ENCODE results near the gene AOPEP. TPM values are rescaled to one million over a fixed set of nuclear protein-coding genes. Genes with fewer than 3 reads are reported as not detected.
A peak's percentile ranks its signal among the peaks of the same experiment; 100 is the strongest.
"Not testable (repeated sequence)": the region's sequence is repeated elsewhere in the genome, so short reads cannot be mapped to it uniquely, and the experiment has no call there.

Gene AOPEP
- polyA plus RNA-seq, 1 donor, result 44.3 TPM

DNA sequence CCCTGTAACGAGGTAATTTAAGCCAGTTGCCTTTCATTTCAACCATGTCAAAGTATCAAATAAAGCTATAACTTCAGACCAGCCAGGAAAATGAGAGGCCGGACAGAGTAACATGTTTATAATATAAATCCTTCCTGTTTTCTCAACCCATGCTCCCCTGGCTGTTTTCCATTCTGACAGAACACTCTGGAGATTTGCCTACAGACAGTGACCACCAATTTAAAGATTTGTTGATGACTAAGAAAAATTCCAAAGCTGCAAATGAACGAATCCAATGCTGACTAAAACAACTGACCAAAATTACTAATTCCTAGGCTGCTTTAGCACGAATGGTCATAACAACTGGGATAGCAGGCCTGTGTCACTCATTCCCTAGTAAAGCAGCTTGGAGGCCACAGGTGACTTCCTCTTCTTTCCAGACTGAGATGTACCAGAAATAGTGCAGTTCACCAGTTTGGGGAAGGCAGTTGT lies 141.4 kb downstream of the AOPEP start:
- Histone ChIP-seq H3K4me1 (ENCODE audit: control insufficient read depth, insufficient read depth, low read length) (peaks cover 14% of the 10 kb centered on the region), H3K9me3 (ENCODE audit: control insufficient read depth, low read depth, low read length) (no peaks in the 10 kb centered on the region), H3K27me3 (ENCODE audit: control insufficient read depth, insufficient read depth, low read length) (no peaks in the 10 kb centered on the region), H3K27ac (ENCODE audit: low read length) (peak overlapping the region; percentile 53), H3K4me3 (ENCODE audit: low read length) (no peak overlapping the region), H3K36me3 (ENCODE audit: control insufficient read depth, insufficient read depth, low read length) (no peaks in the 10 kb centered on the region)
- DNase-seq, result peak in 1 of 2 donors; percentile 33
- WGBS (ENCODE audit: insufficient coverage, low lambda C conversion rate), result 80% methylated on average over 1 of the region's 4 CpGs

DNA sequence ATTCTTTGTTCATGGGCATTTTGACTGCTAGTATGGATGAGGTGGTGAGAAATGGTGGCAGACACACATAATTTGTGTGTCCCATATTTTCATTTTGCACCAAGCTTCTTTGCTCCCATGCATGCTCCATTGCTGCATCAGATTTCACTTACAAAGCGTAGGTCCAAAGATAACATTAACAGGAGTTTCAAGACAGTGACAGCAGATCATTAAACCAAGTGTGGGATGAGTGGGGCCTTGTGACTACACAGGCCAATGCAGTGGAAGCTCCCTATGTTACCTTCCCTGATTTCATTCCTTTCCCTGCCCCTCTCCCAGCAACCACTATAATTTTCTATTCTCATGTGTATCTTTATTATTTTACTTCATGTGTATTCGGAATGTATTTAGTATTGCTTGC lies 142.0 kb downstream of the AOPEP start:
- Histone ChIP-seq H3K27ac (ENCODE audit: low read length) (peak overlapping the region; percentile 53), H3K4me3 (ENCODE audit: low read length) (no peak overlapping the region), H3K9me3 (ENCODE audit: control insufficient read depth, low read depth, low read length) (no peaks in the 10 kb centered on the region), H3K27me3 (ENCODE audit: control insufficient read depth, insufficient read depth, low read length) (no peaks in the 10 kb centered on the region), H3K4me1 (ENCODE audit: control insufficient read depth, insufficient read depth, low read length) (peaks cover 14% of the 10 kb centered on the region), H3K36me3 (ENCODE audit: control insufficient read depth, insufficient read depth, low read length) (no peaks in the 10 kb centered on the region)
- WGBS (ENCODE audit: insufficient coverage, low lambda C conversion rate), result 100% methylated on average over 1 of the region's 2 CpGs
- DNase-seq, result no peak

DNA sequence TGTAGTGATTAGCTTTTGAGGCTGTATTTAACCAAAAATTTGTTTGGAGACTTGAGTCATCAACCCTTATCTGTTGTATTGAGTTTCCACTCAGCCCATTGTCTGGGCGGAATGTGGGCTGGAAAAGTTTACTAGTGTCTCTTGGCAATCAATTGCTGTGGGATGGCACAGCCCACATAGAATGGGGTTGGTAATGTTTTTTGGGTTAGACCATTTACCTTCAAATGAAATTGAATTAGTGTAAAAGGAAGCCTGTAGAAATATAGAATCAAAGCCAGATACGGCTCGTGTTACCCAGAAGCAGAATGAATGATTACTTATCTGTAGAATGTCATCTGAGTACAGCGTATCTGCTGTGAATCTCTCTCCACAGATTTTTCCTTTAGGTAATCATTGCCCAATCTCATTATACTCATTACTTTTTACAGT lies 142.9 kb downstream of the AOPEP start:
- H3K4me1 ChIP-seq (ENCODE audit: control insufficient read depth, insufficient read depth, low read length), result peaks cover 14% of the 10 kb centered on the region
- no CpG with 5 or more reads among the region's 4 CpGs for WGBS (ENCODE audit: insufficient coverage, low lambda C conversion rate)
- no peaks in the 10 kb centered on the region for H3K27me3 ChIP-seq (ENCODE audit: control insufficient read depth, insufficient read depth, low read length)
- DNase-seq, result no peak
- H3K27ac ChIP-seq (ENCODE audit: low read length), result no peak overlapping the region
- no peaks in the 10 kb centered on the region for H3K9me3 ChIP-seq (ENCODE audit: control insufficient read depth, low read depth, low read length)
- no peaks in the 10 kb centered on the region for H3K36me3 ChIP-seq (ENCODE audit: control insufficient read depth, insufficient read depth, low read length)
- no peak overlapping the region for H3K4me3 ChIP-seq (ENCODE audit: low read length)

DNA sequence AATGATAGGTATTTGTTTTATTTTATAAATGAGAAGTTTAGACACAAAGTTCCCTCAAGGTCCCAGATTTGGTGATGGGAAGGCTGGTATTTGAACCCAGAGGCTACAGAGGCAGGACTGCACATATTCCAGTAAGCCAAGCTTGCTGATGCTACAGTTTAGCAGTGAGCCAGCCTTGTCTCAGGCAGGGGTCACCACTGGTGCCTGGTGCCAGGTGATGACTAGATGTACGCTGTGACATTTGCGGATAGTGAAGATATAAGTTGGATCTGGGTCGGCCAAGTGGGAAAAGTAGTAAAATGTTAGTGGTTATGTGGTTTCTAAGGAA lies 143.9 kb downstream of the AOPEP start:
- Histone ChIP-seq H3K36me3 (ENCODE audit: control insufficient read depth, insufficient read depth, low read length) (no peaks in the 10 kb centered on the region), H3K27me3 (ENCODE audit: control insufficient read depth, insufficient read depth, low read length) (no peaks in the 10 kb centered on the region), H3K9me3 (ENCODE audit: control insufficient read depth, low read depth, low read length) (no peaks in the 10 kb centered on the region), H3K4me3 (ENCODE audit: low read length) (no peak overlapping the region), H3K27ac (ENCODE audit: low read length) (no peak overlapping the region), H3K4me1 (ENCODE audit: control insufficient read depth, insufficient read depth, low read length) (peaks cover 14% of the 10 kb centered on the region)
- WGBS (ENCODE audit: insufficient coverage, low lambda C conversion rate), result 100% methylated on average over 1 of the region's 3 CpGs
- DNase-seq, result no peak

DNA sequence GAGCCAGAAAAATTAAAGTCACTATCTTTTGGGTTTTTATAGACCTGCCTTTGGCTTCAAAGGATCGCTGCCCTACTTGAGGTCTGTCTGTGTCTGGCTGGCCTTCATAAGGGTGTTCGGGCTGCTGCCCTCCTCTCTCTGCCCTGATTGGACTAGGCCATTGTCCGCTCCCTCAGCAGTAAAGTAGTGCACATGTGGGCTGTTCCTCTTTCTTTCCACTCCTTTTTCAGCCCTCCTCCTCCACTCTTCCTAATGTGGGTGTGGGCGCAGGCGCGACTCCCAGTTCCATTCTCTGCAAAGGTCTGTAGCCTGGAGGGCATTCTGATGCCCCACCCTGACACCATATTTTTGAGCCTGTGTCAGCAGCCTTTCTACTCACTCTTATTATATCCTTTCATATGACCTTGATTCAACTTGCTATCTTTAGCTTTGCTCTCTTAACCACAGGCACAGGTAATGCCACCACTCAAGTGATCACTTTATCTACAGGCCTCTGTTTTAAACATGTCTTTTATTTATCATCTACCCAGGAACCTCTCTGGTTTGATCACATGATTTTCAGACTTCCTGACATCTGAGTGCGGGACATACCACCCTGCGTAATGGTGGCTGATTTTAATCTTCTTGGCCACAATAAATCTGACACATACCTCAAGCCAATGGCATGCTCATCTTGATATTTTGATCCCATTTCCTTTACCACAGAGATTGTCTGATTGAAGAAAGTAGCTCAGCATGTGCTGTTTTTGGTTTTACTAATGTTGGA lies 144.5 kb downstream of the AOPEP start:
- Histone ChIP-seq H3K9me3 (ENCODE audit: control insufficient read depth, low read depth, low read length) (no peaks in the 10 kb centered on the region), H3K4me3 (ENCODE audit: low read length) (no peak overlapping the region), H3K27ac (ENCODE audit: low read length) (no peak overlapping the region), H3K4me1 (ENCODE audit: control insufficient read depth, insufficient read depth, low read length) (peaks cover 16% of the 10 kb centered on the region), H3K27me3 (ENCODE audit: control insufficient read depth, insufficient read depth, low read length) (no peaks in the 10 kb centered on the region), H3K36me3 (ENCODE audit: control insufficient read depth, insufficient read depth, low read length) (no peaks in the 10 kb centered on the region)
- no peak for DNase-seq
- WGBS (ENCODE audit: insufficient coverage, low lambda C conversion rate), result 80% methylated on average over 1 of the region's 8 CpGs

DNA sequence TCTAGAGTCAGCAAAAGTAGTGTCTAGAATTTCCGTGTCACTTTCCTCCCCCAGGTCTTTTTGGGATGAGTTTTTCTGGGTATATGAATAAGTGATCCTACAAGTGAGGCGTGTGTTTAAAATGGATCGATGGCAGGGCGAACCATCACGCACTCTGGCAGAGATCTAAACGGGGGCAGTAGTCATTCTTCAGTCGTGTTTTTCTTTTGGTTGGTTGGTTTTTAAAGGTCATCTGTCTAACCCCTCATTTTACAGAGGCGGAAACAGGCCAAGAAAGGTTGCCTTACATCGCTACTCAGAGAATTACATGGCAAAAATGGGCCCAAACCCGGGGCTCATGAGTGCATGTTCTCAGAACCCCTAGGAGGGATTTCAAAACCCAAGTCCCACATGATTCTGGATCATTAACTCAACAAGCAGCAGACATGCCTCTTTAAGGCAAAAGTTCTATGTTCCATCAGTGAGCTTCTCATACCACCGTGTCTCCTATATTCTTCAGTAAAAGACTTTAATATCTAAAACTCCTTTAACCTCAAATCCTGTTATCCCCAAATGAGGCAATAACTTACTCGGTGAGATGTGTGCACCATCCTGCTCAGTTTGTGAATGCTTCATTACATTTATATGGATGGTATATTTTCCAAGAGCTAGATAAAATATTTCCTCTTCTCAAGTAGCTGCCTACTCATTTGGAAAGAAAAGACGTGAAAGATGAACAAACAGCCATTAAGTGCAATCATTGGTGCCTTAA lies 145.8 kb downstream of the AOPEP start:
- peaks cover 14% of the 10 kb centered on the region for H3K4me1 ChIP-seq (ENCODE audit: control insufficient read depth, insufficient read depth, low read length)
- DNase-seq, result no peak
- no peaks in the 10 kb centered on the region for H3K27me3 ChIP-seq (ENCODE audit: control insufficient read depth, insufficient read depth, low read length)
- H3K36me3 ChIP-seq (ENCODE audit: control insufficient read depth, insufficient read depth, low read length), result no peaks in the 10 kb centered on the region
- no peak overlapping the region for H3K4me3 ChIP-seq (ENCODE audit: low read length)
- no peak overlapping the region for H3K27ac ChIP-seq (ENCODE audit: low read length)
- WGBS (ENCODE audit: insufficient coverage, low lambda C conversion rate), result 91% methylated on average over 6 of the region's 13 CpGs
- no peaks in the 10 kb centered on the region for H3K9me3 ChIP-seq (ENCODE audit: control insufficient read depth, low read depth, low read length)

DNA sequence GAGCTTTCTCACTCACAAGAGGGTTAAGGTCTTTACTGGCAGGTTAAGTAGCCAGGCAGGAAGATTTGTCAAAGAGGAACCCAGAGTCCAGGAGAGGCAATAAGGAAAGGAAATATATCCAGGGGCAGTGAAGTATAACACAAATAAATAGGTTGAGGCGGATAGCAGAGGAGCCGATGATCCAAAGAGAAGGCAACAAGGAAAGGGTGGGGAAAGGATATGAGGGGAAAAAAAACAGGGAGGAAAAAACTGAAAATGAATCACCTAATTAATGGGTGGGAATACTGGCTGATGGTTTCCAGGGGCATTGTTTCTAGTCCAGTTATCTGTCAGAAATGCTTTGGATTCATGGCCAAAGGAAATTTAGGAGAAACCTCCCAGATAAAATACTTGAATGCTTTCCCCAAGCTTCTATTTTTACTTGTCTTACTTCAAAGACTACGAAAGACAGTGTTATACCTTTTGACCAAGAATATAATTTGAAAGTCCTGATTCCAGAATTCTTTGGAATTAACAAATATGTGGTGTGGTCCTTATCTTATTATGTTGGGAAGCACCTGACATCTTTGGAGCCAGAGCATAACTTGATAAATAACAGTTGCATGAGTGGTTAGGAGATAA lies 146.5 kb downstream of the AOPEP start:
- Histone ChIP-seq H3K27me3 (ENCODE audit: control insufficient read depth, insufficient read depth, low read length) (no peaks in the 10 kb centered on the region), H3K9me3 (ENCODE audit: control insufficient read depth, low read depth, low read length) (no peaks in the 10 kb centered on the region), H3K36me3 (ENCODE audit: control insufficient read depth, insufficient read depth, low read length) (no peaks in the 10 kb centered on the region), H3K4me1 (ENCODE audit: control insufficient read depth, insufficient read depth, low read length) (peaks cover 7% of the 10 kb centered on the region), H3K4me3 (ENCODE audit: low read length) (no peak overlapping the region), H3K27ac (ENCODE audit: low read length) (no peak overlapping the region)
- DNase-seq, result peak; percentile 28 to 29
- 89% methylated on average over 2 of the region's 3 CpGs for WGBS (ENCODE audit: insufficient coverage, low lambda C conversion rate)

DNA sequence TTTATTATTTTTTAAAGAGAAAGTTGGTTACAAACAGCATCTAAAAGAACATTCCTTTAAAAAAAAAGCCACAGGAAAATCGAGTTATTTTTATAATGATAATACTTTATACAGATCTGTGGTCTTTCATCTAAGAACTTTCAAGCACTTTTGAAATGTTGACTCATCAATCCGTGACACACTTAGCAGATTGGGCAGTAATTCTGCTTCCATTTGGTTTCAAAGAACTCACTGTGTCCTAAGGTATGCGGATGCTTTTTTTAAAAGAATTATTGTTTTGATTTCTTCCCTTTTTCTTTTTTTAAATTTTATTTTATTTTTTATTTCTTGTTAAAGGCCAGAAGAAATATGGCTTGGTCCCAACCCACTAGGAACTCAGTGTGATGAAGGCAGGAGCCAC lies 147.8 kb downstream of the AOPEP start:
- no peak overlapping the region for H3K27ac ChIP-seq (ENCODE audit: low read length)
- no peak overlapping the region for H3K4me3 ChIP-seq (ENCODE audit: low read length)
- no peak for DNase-seq
- peaks cover 3% of the 10 kb centered on the region for H3K4me1 ChIP-seq (ENCODE audit: control insufficient read depth, insufficient read depth, low read length)
- WGBS (ENCODE audit: insufficient coverage, low lambda C conversion rate), result 100% methylated on average over 1 of the region's 3 CpGs
- H3K36me3 ChIP-seq (ENCODE audit: control insufficient read depth, insufficient read depth, low read length), result no peaks in the 10 kb centered on the region
- no peaks in the 10 kb centered on the region for H3K9me3 ChIP-seq (ENCODE audit: control insufficient read depth, low read depth, low read length)
- H3K27me3 ChIP-seq (ENCODE audit: control insufficient read depth, insufficient read depth, low read length), result no peaks in the 10 kb centered on the region

DNA sequence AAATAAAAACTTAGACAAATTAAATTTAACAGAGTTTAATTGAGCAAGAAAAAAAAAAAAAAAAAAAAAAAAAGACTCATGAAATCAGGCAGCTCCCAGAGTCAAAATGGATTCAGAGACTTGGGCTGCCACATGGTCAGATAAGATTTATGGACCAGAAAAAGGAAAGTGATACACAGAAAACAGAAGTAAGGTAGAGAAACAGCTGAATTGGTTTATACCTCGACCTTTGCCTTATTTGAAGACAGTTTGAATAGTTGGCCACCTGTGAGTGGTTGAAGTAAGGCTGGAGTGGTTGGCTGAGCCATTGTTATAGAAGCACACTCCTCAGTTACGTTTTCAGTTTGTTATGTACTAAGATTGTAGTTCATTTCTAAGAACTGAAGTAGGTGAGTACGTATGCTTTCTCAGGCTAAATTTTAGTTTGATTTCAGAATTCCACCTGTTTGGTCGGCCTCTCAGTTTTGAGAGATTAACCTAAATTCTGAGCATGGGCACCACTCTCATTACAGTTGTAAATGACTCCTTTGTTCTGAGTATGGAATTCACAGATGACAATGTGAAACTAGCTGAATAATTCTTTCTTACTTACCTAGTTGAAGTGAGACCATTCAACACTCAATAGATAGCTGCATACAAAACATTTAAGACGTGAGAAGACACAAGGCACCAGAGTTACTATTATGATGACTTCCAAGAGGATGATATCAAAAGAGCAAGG lies 149.0 kb downstream of the AOPEP start:
- no peaks in the 10 kb centered on the region for H3K9me3 ChIP-seq (ENCODE audit: control insufficient read depth, low read depth, low read length)

DNA sequence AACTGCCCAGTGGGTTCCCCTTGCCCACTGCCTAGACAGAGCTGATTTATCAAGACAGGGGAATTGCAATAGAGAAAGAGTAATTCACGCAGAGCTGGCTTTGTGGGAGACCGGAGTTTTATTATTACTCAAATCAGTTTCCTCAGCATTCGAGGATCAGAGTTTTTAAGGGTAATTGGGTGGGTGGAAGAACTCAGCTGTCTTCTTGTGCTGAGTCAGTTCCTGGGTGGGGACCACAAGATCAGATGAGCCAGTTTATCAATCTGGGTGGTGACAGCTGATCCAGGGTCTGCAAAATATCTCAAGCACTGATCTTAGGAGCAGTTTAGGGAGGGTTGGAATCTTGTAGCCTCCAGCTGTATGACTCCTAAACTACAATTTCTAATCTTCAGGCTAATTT lies 152.3 kb downstream of the AOPEP start:
- H3K9me3 ChIP-seq (ENCODE audit: control insufficient read depth, low read depth, low read length); H3K36me3 ChIP-seq (ENCODE audit: control insufficient read depth, insufficient read depth, low read length); DNase-seq; H3K4me3 ChIP-seq (ENCODE audit: low read length); H3K27ac ChIP-seq (ENCODE audit: low read length); H3K4me1 ChIP-seq (ENCODE audit: control insufficient read depth, insufficient read depth, low read length); H3K27me3 ChIP-seq (ENCODE audit: control insufficient read depth, insufficient read depth, low read length): not testable (repeated sequence)
- no CpG with 5 or more reads among the region's 3 CpGs for WGBS (ENCODE audit: insufficient coverage, low lambda C conversion rate)

More for the DNA sequence above, 149.0 kb downstream of the AOPEP start:
- WGBS (ENCODE audit: insufficient coverage, low lambda C conversion rate), result no CpG with 5 or more reads among the region's 5 CpGs
- peaks cover 3% of the 10 kb centered on the region for H3K4me1 ChIP-seq (ENCODE audit: control insufficient read depth, insufficient read depth, low read length)
- H3K27me3 ChIP-seq (ENCODE audit: control insufficient read depth, insufficient read depth, low read length), result no peaks in the 10 kb centered on the region
- H3K36me3 ChIP-seq (ENCODE audit: control insufficient read depth, insufficient read depth, low read length), result no peaks in the 10 kb centered on the region
- peak; percentile 81 to 91 for DNase-seq
- H3K27ac ChIP-seq (ENCODE audit: low read length), result peak overlapping the region; percentile 41
- no peak overlapping the region for H3K4me3 ChIP-seq (ENCODE audit: low read length)

Measured in large intestine (tissue), 3 donors.